ENCODE data around the gene RDH5. TPM values are rescaled to one million over a fixed set of nuclear protein-coding genes. Genes with fewer than 3 reads are reported as not detected.

RDH5 gene, protein sequence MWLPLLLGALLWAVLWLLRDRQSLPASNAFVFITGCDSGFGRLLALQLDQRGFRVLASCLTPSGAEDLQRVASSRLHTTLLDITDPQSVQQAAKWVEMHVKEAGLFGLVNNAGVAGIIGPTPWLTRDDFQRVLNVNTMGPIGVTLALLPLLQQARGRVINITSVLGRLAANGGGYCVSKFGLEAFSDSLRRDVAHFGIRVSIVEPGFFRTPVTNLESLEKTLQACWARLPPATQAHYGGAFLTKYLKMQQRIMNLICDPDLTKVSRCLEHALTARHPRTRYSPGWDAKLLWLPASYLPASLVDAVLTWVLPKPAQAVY
- polyA plus RNA-seq (2013, experiment 1 of 2) = 1.0 TPM
- polyA plus RNA-seq (2013, experiment 2 of 2) = 3.6 TPM

DNA sequence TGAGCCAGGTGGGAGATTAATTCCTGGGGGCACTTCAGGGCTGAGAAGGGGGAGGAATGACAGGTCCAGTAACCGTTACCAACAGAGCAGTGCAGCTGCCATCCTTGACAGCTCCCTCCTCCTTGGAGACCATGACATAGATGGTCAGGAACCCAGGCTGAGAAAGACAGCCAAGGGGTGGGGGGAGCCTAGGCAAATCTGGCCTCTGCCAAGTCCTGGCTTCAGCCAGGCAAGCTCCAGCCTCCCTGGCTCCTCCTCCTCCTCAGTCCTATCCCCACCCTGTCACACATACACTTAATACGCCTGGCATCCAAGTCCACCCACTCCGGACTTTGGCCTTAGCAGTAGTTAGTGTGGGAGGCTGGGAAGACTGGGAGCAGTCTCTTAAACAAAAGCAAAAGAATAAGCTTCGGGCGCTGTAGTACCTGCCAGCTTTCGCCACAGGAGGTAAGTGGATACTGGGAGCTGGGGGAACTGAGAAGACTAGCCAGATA, at the start of gene RDH5:
Gene RDH5 (plus strand): TSS at position 323 of the 494 bp plus-strand sequence. CDS start 792 bp downstream, outside the sequence.
- Histone ChIP-seq H3K4me3 (ENCODE audit: extremely low read depth, insufficient read depth, low read length, poor library complexity, severe bottlenecking) (no peak within 1 kb of the TSS), H3K27ac (ENCODE audit: low read depth, low read length, severe bottlenecking) (no peak within 1 kb of the TSS), H3K36me3 (ENCODE audit: control insufficient read depth, insufficient read depth, low read length) (peaks cover 31% of the 10 kb centered on the region), H3K4me1 (ENCODE audit: control insufficient read depth, insufficient read depth, low read length, poor library complexity, severe bottlenecking) (peaks cover 32% of the 10 kb centered on the region), H3K9me3 (ENCODE audit: control insufficient read depth, low read length) (no peaks in the 10 kb centered on the region)
- WGBS, 2 experiments (ENCODE audit: insufficient coverage in 2 of 2) = 92 to 93% methylated on average over 1 to 3 of the region's 6 CpGs

GRCh38 chr12:55671746-55672145, 48.4 kb upstream of the RDH5 start:
- Histone ChIP-seq H3K9me3 (ENCODE audit: control insufficient read depth, low read length) (no peaks in the 10 kb centered on the region), H3K4me3 (ENCODE audit: extremely low read depth, insufficient read depth, low read length, poor library complexity, severe bottlenecking) (no peak overlapping the region), H3K36me3 (ENCODE audit: control insufficient read depth, insufficient read depth, low read length) (no peaks in the 10 kb centered on the region), H3K27ac (ENCODE audit: low read depth, low read length, severe bottlenecking) (no peak overlapping the region), H3K4me1 (ENCODE audit: control insufficient read depth, insufficient read depth, low read length, poor library complexity, severe bottlenecking) (no peaks in the 10 kb centered on the region)
- WGBS, 2 experiments (ENCODE audit: insufficient coverage in 2 of 2) = 79 to 81% methylated on average over 4 of the region's 4 CpGs

- Histone ChIP-seq H3K4me3 (ENCODE audit: extremely low read depth, insufficient read depth, low read length, poor library complexity, severe bottlenecking) (no peak overlapping the region), H3K27ac (ENCODE audit: low read depth, low read length, severe bottlenecking) (no peak overlapping the region), H3K36me3 (ENCODE audit: control insufficient read depth, insufficient read depth, low read length) (no peaks in the 10 kb centered on the region), H3K9me3 (ENCODE audit: control insufficient read depth, low read length) (no peaks in the 10 kb centered on the region), H3K4me1 (ENCODE audit: control insufficient read depth, insufficient read depth, low read length, poor library complexity, severe bottlenecking) (no peaks in the 10 kb centered on the region)
Measured at GRCh38 chr12:55673638-55674037, 46.6 kb upstream of the RDH5 start.

DNA sequence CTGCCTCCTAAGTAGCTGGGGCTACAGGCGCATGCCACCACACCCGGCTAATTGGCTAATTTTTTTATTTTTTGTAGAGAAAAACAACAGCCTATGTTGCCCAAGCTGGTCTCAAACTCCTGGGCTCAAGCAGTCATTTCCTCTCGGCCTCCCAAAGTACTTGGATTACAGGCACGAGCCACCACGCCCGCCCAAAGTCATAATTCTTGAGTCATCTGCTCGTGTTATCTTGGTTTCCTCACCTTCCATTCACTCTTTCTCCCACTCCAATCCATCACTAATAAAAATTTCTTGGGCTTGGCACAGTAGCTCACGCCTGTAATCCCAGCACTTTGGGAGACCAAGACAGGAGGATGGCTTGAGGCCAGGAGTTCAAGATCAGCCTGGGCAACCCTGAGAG, 44.5 kb upstream of the RDH5 start:
- no peak overlapping the region for H3K4me3 ChIP-seq (ENCODE audit: extremely low read depth, insufficient read depth, low read length, poor library complexity, severe bottlenecking)
- WGBS, 2 experiments (ENCODE audit: insufficient coverage in 2 of 2) = 87 to 97% methylated on average over 5 to 6 of the region's 8 CpGs
- no peaks in the 10 kb centered on the region for H3K36me3 ChIP-seq (ENCODE audit: control insufficient read depth, insufficient read depth, low read length)
- H3K4me1 ChIP-seq (ENCODE audit: control insufficient read depth, insufficient read depth, low read length, poor library complexity, severe bottlenecking) = no peaks in the 10 kb centered on the region
- no peak overlapping the region for H3K27ac ChIP-seq (ENCODE audit: low read depth, low read length, severe bottlenecking)
- H3K9me3 ChIP-seq (ENCODE audit: control insufficient read depth, low read length) = no peaks in the 10 kb centered on the region

DNA sequence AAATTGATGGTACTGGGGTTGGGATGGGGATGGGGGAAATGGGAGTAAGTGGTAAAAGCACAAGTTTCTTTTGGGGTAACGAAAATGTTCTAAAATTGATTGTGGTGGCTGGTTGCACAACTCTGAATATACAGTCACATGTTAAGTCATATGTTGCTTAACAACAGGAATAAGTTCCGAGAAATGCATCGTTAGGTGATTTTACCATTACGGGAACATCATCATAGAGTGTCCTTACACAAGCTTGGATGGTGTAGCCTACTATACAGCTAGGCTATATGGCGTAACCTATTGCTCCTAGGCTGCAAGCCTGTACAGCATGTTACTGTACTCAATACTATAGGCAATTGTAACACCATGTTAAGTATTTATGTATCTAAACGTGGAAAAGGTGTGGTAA, 43.5 kb upstream of the RDH5 start:
- no peak overlapping the region for H3K27ac ChIP-seq (ENCODE audit: low read depth, low read length, severe bottlenecking)
- 90 to 91% methylated on average over 2 to 4 of the region's 6 CpGs for WGBS, 2 experiments (ENCODE audit: insufficient coverage in 2 of 2)
- H3K4me1 ChIP-seq (ENCODE audit: control insufficient read depth, insufficient read depth, low read length, poor library complexity, severe bottlenecking) = peaks cover 7% of the 10 kb centered on the region
- no peaks in the 10 kb centered on the region for H3K9me3 ChIP-seq (ENCODE audit: control insufficient read depth, low read length)
- H3K36me3 ChIP-seq (ENCODE audit: control insufficient read depth, insufficient read depth, low read length) = no peaks in the 10 kb centered on the region
- H3K4me3 ChIP-seq (ENCODE audit: extremely low read depth, insufficient read depth, low read length, poor library complexity, severe bottlenecking) = no peak overlapping the region

GRCh38 chr12:55679691-55680090, 40.5 kb upstream of the RDH5 start:
- Histone ChIP-seq H3K27ac (ENCODE audit: low read depth, low read length, severe bottlenecking) (no peak overlapping the region), H3K36me3 (ENCODE audit: control insufficient read depth, insufficient read depth, low read length) (peaks cover under 1% of the 10 kb centered on the region), H3K4me1 (ENCODE audit: control insufficient read depth, insufficient read depth, low read length, poor library complexity, severe bottlenecking) (peaks cover 8% of the 10 kb centered on the region), H3K4me3 (ENCODE audit: extremely low read depth, insufficient read depth, low read length, poor library complexity, severe bottlenecking) (no peak overlapping the region), H3K9me3 (ENCODE audit: control insufficient read depth, low read length) (no peaks in the 10 kb centered on the region)
- 95 to 97% methylated on average over 5 of the region's 5 CpGs for WGBS, 2 experiments (ENCODE audit: insufficient coverage in 2 of 2)

- Histone ChIP-seq H3K4me3 (ENCODE audit: extremely low read depth, insufficient read depth, low read length, poor library complexity, severe bottlenecking) (no peak overlapping the region), H3K36me3 (ENCODE audit: control insufficient read depth, insufficient read depth, low read length) (peaks cover 7% of the 10 kb centered on the region), H3K9me3 (ENCODE audit: control insufficient read depth, low read length) (no peaks in the 10 kb centered on the region), H3K27ac (ENCODE audit: low read depth, low read length, severe bottlenecking) (peak overlapping the region; percentile 43), H3K4me1 (ENCODE audit: control insufficient read depth, insufficient read depth, low read length, poor library complexity, severe bottlenecking) (peaks cover 8% of the 10 kb centered on the region)
- WGBS, 2 experiments (ENCODE audit: insufficient coverage in 2 of 2) = 42 to 52% methylated on average over 11 to 12 of the region's 17 CpGs
Measured at GRCh38 chr12:55681142-55682077, 38.8 kb upstream of the RDH5 start.

- Histone ChIP-seq H3K4me1 (ENCODE audit: control insufficient read depth, insufficient read depth, low read length, poor library complexity, severe bottlenecking) (peaks cover 8% of the 10 kb centered on the region), H3K4me3 (ENCODE audit: extremely low read depth, insufficient read depth, low read length, poor library complexity, severe bottlenecking) (no peak overlapping the region)
- 91 to 100% methylated on average over 2 to 9 of the region's 13 CpGs for WGBS, 2 experiments (ENCODE audit: insufficient coverage in 2 of 2)
Measured at GRCh38 chr12:55682087-55682796, 38.0 kb upstream of the RDH5 start.

GRCh38 chr12:55683676-55684075, 36.5 kb upstream of the RDH5 start:
- Histone ChIP-seq H3K36me3 (ENCODE audit: control insufficient read depth, insufficient read depth, low read length) (peaks cover 9% of the 10 kb centered on the region), H3K4me1 (ENCODE audit: control insufficient read depth, insufficient read depth, low read length, poor library complexity, severe bottlenecking) (peaks cover 8% of the 10 kb centered on the region), H3K27ac (ENCODE audit: low read depth, low read length, severe bottlenecking) (no peak overlapping the region), H3K4me3 (ENCODE audit: extremely low read depth, insufficient read depth, low read length, poor library complexity, severe bottlenecking) (no peak overlapping the region), H3K9me3 (ENCODE audit: control insufficient read depth, low read length) (no peaks in the 10 kb centered on the region)
- WGBS, 2 experiments (ENCODE audit: insufficient coverage in 2 of 2) = 76 to 86% methylated on average over 7 of the region's 7 CpGs

More at GRCh38 chr12:55682087-55682796, 38.0 kb upstream of the RDH5 start:
- H3K27ac ChIP-seq (ENCODE audit: low read depth, low read length, severe bottlenecking) = peak overlapping the region; percentile 43
- H3K9me3 ChIP-seq (ENCODE audit: control insufficient read depth, low read length) = no peaks in the 10 kb centered on the region
- peaks cover 7% of the 10 kb centered on the region for H3K36me3 ChIP-seq (ENCODE audit: control insufficient read depth, insufficient read depth, low read length)

- H3K4me1 ChIP-seq (ENCODE audit: control insufficient read depth, insufficient read depth, low read length, poor library complexity, severe bottlenecking) = peaks cover 8% of the 10 kb centered on the region
- no peaks in the 10 kb centered on the region for H3K9me3 ChIP-seq (ENCODE audit: control insufficient read depth, low read length)
- 95 to 96% methylated on average over 7 to 12 of the region's 20 CpGs for WGBS, 2 experiments (ENCODE audit: insufficient coverage in 2 of 2)
Measured at GRCh38 chr12:55684761-55685370, 35.3 kb upstream of the RDH5 start.

More at GRCh38 chr12:55684761-55685370, 35.3 kb upstream of the RDH5 start:
- H3K36me3 ChIP-seq (ENCODE audit: control insufficient read depth, insufficient read depth, low read length) = peaks cover 9% of the 10 kb centered on the region
- no peak overlapping the region for H3K27ac ChIP-seq (ENCODE audit: low read depth, low read length, severe bottlenecking)
- H3K4me3 ChIP-seq (ENCODE audit: extremely low read depth, insufficient read depth, low read length, poor library complexity, severe bottlenecking) = no peak overlapping the region
